ENCODE data around the gene ANKRD2.

Gene ANKRD2

GRCh38 chr10:97627731-97628130, 55.2 kb downstream of the ANKRD2 start:
- no peak for TF ChIP-seq CTCF (IDR thresholded peaks at IDR 0.05; ENCODE audit: low read depth, low read length, missing control alignments)
- no peak for DNase-seq (ENCODE audit: low read depth)
- no peak overlapping the region for H3K4me3 ChIP-seq (ENCODE audit: low read depth, low read length)

- TF ChIP-seq CTCF (IDR thresholded peaks at IDR 0.05; ENCODE audit: low read depth, low read length, missing control alignments), result no peak
- no peak overlapping the region for H3K4me3 ChIP-seq (ENCODE audit: low read depth, low read length)
- no peak for DNase-seq (ENCODE audit: low read depth)
These were observed 55.6 kb downstream of the ANKRD2 start for GRCh38 chr10:97628228-97628627.

GRCh38 chr10:97629289-97629688, 56.7 kb downstream of the ANKRD2 start:
- DNase-seq (ENCODE audit: low read depth), result no peak
- TF ChIP-seq CTCF (IDR thresholded peaks at IDR 0.05; ENCODE audit: low read depth, low read length, missing control alignments), result no peak
- no peak overlapping the region for H3K4me3 ChIP-seq (ENCODE audit: low read depth, low read length)

- no peak for DNase-seq (ENCODE audit: low read depth)
- no peak for TF ChIP-seq CTCF (IDR thresholded peaks at IDR 0.05; ENCODE audit: low read depth, low read length, missing control alignments)
- no peak overlapping the region for H3K4me3 ChIP-seq (ENCODE audit: low read depth, low read length)
These were observed 58.5 kb downstream of the ANKRD2 start for GRCh38 chr10:97631098-97631497.

- peak within 1 kb of the TSS; percentile 73 for H3K4me3 ChIP-seq (ENCODE audit: low read depth, low read length)
- no peak for TF ChIP-seq CTCF (IDR thresholded peaks at IDR 0.05; ENCODE audit: low read depth, low read length, missing control alignments)
- peak; percentile 67 for DNase-seq (ENCODE audit: low read depth)
These were observed 60.6 kb downstream of the ANKRD2 start, which contains the start of gene MORN4 for GRCh38 chr10:97632949-97633884. MORN4 (minus strand) TSS chr10:97633500; CDS start chr10:97619653, 13,847 bp downstream.
